Stimulated activated CD8-positive, alpha-beta memory T cell treated with anti-CD3 and anti-CD28 coated beads, Interleukin-12 subunit alpha, Interleukin-12 subunit beta, amount 100 ng/mL, for 24 hours (primary cell): ENCODE results near the gene PDSS2.
A peak's percentile ranks its signal among the peaks of the same experiment; 100 is the strongest.
"Not testable (repeated sequence)": the region's sequence is repeated elsewhere in the genome, so short reads cannot be mapped to it uniquely, and the experiment has no call there.

Source experiments
- DNase-seq: peaks from one replicate; pipeline ENCODE4 v3.0.0-alpha.2; 2020; ENCODE audit errors: extremely low read depth

Gene PDSS2

DNA sequence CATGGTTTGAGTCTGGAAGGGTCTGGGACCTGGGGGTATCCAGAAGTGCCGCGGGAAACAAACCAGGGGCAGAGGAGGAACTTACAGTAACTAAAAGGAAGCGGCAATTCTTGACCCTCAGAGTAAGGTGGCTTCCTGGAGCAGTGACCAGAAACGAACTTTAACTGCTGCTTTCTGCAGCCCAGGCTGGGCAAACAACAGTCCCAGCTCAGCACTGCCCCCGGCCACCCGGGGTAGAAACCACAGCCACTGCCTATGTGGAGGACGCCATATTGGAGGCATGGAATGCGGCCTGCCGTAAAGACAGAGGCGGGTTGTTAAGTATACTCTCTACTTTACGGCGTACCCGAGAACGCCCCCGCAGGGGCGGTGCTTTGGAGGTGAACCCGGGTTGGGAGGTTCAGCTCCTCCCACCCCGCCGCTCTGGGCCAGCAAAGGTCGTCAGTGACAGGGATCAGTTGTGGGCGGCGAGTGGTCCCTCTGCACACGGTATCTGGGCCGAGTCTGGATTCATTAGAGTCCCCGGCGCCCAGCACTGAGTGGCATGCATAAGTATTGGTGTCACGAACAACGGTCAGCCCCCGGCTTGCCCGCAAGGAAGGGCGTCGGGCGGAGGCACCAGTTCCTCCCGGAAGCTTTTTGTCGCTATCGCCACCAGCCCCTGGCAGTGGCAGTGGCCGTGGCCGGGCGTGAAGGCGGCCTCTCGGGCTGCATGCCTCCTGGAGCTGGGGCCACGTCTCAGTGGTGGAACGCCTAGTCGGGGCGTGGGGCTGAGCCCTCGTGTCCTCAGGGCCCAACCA, at the start of gene PDSS2:
Gene PDSS2, minus strand, starts transcription at position 282 of the 800 bp plus-strand sequence. Its CDS starts 279 bp downstream, at position 3.
- peak; percentile 99 for DNase-seq

DNA sequence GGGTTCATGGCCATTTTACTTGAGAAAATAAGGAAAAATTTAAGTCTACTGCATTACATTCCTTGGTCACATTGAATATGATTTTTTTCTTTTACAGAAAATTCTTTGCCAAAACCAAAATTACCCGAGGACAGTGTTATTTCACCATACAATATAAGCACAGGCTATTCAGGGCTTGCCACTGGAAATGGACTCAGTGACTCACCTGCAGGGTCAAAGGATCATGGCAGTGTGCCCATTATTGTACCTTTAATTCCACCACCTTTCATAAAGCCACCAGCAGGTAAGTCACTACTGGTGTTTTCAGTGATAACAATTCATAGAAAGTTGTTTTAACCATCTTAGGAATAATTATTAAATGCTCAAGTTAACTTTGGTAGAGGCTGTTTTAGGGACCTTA, 46.8 kb upstream of the PDSS2 start:
- no peak for DNase-seq

- no peak for DNase-seq
Measured at GRCh38 chr6:107504270-107505026, 45.1 kb upstream of the PDSS2 start.

DNA sequence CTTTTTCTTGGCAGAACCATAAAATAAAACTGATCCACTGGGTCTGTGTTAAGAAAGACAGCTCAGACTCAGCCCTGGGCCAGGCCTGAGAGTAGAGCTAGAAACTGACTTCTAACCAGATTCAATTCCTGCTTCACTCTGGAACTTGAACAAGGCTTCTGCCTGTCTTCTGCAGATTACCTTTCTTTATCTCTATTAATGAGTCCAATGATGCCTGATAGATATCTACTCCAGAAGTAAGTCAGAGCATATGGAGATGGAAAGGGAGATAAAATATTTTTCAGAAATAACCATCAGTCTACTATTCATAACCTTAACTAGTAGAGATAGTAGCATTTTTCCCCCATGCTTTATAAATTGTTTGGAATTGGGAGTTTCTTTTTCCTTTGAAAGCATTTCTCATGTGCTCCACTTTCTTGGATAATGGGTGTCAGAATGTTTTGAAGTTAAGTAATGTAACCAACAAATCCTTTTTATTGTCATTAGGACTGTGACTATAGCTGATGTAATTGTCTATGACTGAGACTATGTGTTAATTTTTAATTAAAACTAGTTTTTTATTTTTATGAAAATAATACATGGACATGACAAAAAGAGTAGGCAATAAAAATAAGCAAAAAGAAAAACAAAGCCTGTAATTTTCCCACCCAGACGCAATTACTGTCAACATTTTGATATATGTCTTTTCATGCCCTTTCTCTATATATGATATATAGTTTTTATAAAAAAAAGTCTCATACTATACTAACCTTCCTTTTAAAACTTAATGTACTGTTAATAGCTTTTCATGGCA, 37.7 kb upstream of the PDSS2 start:
- DNase-seq, result no peak

- DNase-seq, result no peak
Measured at GRCh38 chr6:107495971-107496370, 36.6 kb upstream of the PDSS2 start.

DNA sequence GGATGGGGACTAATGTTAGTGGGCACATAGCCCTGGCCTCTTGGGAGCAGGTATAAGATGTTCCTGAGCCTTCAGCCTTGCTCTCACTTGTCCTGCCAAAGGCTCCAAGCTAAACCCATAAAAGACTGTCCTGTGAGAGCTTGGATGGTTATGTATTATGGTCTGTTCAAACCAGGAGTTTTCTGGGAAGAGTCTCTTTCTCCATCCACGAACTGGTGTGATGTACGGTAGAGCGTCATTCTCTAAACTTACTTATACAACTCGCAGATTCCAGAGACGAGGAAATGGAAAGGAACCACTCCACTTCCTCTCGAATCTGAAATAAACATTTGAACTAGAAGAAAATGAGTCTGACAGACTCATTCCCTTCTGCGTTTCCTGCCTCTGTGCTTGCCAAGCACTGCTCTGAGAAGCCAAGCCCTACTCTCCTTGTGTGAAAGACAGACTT, 35.9 kb upstream of the PDSS2 start:
- no peak for DNase-seq

DNA sequence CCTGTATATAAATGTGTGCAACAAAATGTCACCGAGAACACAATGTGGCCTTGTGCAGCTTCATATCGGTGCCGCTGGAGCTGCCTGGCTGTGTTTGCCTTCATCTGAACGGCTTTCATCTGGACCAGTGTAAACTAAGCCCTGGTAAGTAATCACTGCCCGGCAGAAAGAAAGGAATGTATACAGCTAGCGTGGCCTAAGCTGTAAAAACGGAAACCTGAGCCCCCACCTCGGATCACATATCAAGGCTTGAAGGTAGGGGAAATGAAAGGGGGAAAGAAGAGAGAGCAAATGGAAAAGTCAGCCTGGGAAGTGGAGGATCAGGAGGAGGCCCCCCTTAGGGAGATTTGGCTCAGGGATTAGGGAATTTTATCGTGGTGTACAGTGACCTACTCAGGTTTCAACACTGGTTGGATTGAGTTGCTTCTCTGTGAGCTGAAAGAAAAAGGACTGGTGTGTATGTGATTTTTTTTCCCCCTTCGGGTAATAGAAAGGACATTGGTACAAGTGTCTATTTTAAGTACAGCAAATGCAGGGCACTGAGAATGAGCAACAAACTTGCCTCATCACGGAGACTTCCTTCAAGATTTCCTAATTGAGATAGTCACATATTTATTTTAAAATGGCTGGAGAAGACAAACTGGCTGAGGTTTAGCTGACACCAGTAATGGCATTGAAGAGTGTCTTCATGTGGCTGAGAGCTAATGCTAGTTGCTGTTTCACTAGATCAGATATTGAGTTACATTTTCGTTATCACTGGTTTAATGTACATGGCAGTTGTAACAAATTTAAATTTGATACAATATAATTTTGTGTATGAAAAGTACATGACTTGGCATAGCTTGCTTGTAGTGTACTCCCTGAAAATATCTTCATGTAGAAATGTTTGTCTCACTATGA, 34.0 kb upstream of the PDSS2 start:
- no peak for DNase-seq

- no peak for DNase-seq
Measured at GRCh38 chr6:107491760-107492660, 32.6 kb upstream of the PDSS2 start.

DNA sequence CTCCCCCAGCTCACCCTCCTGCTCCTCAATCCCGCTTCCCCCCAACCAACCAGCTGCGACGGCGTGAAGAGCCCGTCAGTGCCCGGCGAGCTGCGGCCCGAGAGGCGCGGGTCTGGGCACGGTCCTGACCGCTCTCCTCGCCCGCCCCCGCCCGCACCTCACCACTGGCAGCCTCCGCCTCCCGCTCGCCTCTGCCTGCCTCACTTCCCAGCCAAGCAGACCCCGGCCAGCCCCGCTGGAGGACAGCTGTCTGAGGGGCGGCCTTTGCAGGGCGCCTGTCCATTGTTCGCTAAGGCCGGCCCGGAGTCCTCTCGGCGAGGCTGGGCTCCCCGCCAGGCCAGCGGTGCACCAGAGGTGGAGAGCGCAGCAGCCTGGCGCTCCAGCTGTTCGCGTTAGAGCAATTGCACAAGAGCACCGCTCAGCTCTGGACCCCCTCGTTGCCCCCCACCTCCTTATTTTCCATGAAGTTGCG, 31.8 kb upstream of the PDSS2 start:
- DNase-seq, result no peak

DNA sequence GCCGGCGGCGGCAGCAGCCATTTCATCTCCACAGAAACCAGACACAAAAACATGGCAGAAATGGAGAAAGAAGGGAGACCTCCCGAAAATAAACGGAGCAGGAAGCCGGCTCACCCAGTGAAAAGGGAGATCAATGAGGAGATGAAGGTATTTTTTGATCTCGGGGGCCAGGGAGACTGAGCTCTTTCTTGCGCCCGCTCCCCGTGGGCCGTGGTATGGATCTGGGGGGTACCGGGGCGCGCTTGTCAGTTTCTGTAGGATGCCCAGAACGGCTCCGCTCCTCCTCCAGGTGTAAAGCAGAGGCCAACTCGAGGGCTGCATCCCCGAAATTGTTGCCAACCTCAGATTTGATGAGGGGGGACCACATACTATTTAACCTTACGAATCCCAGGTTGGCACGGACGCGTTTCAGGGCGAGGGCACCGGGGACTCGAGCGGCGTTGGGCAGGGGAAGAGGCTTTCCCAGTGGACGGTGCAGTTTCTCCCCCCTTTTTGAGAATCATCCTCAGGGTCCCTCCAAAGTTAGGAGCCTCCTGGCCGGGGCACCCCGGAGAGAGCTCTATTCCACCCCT, 31.3 kb upstream of the PDSS2 start:
- DNase-seq, result no peak

GRCh38 chr6:107489636-107490565, 30.5 kb upstream of the PDSS2 start, which contains the start of gene SOBP:
TSS of gene SOBP (plus strand) at chr6:107490117. CDS start at chr6:107490617, 500 bp downstream.
- DNase-seq, result no peak

DNA sequence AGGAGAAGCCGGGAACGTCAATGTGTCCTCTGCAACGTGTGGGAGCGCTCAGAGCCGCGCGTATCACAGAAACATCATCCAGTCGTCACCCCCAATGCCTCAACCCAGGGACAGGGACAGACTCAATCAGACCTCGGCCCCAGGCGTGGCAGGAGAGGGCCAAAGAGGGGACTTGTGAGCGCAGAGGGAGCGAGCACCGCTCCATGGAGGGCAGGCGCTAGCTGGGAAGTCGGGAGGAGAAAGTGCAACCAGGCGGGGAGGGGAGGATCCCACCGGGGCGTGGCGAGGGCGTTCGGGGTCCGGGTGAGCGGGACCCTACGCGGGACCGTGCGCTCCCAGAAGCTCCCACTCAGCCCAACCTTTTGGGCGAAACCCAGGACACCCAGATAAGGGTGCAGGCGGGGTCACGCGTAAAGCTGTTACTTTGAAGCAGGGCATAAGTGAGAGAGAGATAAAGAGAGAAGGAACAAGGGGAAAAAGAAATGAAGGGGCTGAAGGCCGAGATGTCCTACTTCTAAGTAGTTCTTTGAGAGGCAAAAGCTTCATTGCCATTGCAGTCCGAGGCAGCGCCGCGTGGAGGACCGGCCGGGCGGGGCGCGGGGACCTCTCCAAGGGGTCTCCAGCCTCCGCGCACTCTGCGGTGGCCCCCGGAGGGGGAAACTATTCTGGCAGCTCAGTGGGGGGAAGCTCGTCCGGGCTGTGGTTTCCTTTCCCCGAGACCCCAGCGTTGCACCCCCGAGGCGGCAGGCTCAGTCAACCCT, 29.7 kb upstream of the PDSS2 start:
- no peak for DNase-seq

- no peak for DNase-seq
Measured at GRCh38 chr6:107488174-107488874, 29.0 kb upstream of the PDSS2 start.

- DNase-seq, result no peak
Measured at GRCh38 chr6:107485157-107485556, 25.8 kb upstream of the PDSS2 start.

DNA sequence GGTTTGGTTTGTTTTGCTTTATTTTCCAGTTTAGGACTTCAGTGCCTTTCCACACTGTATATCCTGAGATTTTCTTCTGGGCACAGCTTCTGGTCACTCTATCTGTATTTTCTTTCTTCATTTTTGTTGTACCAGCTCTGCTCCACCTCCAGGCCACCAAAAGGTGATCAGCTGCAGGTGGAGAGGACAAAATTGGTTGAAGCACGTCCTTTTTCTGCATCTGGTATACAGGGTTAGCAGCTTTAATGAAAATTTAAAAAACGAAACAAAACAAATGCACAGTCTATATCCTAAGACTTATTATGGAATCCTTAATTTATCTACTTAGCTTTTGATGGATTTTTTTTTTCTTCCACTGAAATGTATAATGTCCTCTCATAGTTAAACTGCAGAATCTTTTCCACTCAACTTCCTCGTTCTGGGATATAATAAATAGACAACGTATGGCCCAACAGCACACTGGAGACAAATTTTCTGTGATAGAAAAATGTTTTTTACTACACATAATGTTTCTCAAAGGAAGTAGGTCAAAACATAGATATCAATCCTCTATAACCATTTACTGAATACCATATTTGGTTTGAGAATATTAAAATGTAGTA, 19.8 kb upstream of the PDSS2 start:
- no peak for DNase-seq

DNA sequence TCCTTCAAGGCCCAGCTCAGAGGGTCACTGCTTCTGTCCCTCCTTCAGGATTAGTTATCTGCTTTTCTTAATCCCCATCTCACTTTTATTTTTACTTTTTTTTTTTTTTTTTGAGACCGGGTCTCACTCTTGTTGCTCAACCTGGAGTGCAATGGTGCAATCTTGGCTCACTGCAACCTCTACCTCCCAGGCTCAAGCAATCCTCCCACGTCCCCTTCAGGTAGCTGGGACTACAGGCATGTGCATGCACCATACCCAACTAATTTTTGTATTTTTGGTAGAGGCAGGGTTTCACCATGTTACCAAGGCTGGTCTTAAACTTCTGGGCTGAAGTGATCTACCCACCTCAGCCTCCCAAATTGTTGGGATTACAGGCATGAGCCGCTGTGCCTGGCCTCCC, 16.5 kb upstream of the PDSS2 start:
- DNase-seq, result not testable (repeated sequence)

DNA sequence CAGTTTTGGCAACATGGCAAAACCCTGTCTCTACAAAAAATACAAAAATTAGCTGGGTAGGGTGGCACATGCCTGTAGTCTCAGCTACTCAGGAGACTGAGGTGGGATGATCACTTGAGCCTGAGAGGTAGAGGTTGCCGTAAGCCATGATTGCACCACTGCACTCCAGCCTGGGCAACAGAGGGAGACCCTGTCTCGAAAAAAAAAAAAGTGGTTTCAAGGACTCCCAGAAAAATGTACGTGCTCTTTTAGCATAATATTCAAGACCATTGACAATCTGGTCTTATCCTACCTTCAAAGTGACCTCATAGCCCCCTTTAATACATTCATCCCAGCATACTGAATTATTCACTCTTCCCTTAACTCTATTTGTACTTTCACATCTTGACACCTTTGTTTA, 16.0 kb upstream of the PDSS2 start:
- not testable (repeated sequence) for DNase-seq
